Activated naive CD8-positive, alpha-beta T cell (primary cell): Measurements from ENCODE around the gene PLXNA4.
A peak's percentile ranks its signal among the peaks of the same experiment; 100 is the strongest.

Source experiments
- H3K27ac Mint-ChIP-seq: one replicate; pipeline ENCODE4 v1.8.0; 2021; ENCODE audit warnings: mixed read lengths
- H3K27me3 Mint-ChIP-seq: one replicate; pipeline ENCODE4 v1.8.0; 2021; ENCODE audit warnings: mixed read lengths
- H3K36me3 Mint-ChIP-seq: one replicate; pipeline ENCODE4 v1.8.0; 2021; ENCODE audit warnings: mixed read lengths
- H3K4me1 Mint-ChIP-seq: one replicate; pipeline ENCODE4 v1.8.0; 2021; ENCODE audit warnings: low read depth, mixed read lengths
- H3K4me3 Mint-ChIP-seq: one replicate; pipeline ENCODE4 v1.8.0; 2021; ENCODE audit warnings: mild to moderate bottlenecking, mixed read lengths
- H3K9me3 Mint-ChIP-seq: one replicate; pipeline ENCODE4 v1.8.0; 2021; ENCODE audit warnings: low read depth, mixed read lengths

The PLXNA4 gene

GRCh38 chr7:132453826-132454225 lies 122.4 kb downstream of the PLXNA4 start:
- H3K36me3 Mint-ChIP-seq, result no peaks in the 10 kb centered on the region
- no peaks in the 10 kb centered on the region for H3K9me3 Mint-ChIP-seq
- H3K4me1 Mint-ChIP-seq, result peaks cover 61% of the 10 kb centered on the region
- no peak overlapping the region for H3K4me3 Mint-ChIP-seq
- H3K27me3 Mint-ChIP-seq, result no peaks in the 10 kb centered on the region
- H3K27ac Mint-ChIP-seq, result no peak overlapping the region

GRCh38 chr7:132451161-132451560 lies 125.1 kb downstream of the PLXNA4 start:
- Mint-ChIP-seq H3K27me3 (no peaks in the 10 kb centered on the region), H3K4me3 (no peak overlapping the region), H3K27ac (no peak overlapping the region), H3K9me3 (no peaks in the 10 kb centered on the region), H3K4me1 (peaks cover 58% of the 10 kb centered on the region), H3K36me3 (no peaks in the 10 kb centered on the region)

GRCh38 chr7:132450696-132451095 lies 125.6 kb downstream of the PLXNA4 start:
- Mint-ChIP-seq H3K27me3 (no peaks in the 10 kb centered on the region), H3K9me3 (no peaks in the 10 kb centered on the region), H3K36me3 (no peaks in the 10 kb centered on the region), H3K4me3 (no peak overlapping the region), H3K4me1 (peaks cover 58% of the 10 kb centered on the region), H3K27ac (peak overlapping the region; percentile 29)

- Mint-ChIP-seq H3K36me3 (no peaks in the 10 kb centered on the region), H3K9me3 (no peaks in the 10 kb centered on the region), H3K27me3 (no peaks in the 10 kb centered on the region), H3K4me1 (peaks cover 55% of the 10 kb centered on the region), H3K4me3 (no peak overlapping the region), H3K27ac (no peak overlapping the region)
These were observed 126.1 kb downstream of the PLXNA4 start for GRCh38 chr7:132450188-132450587.

- no peaks in the 10 kb centered on the region for H3K9me3 Mint-ChIP-seq
- no peak overlapping the region for H3K27ac Mint-ChIP-seq
- no peaks in the 10 kb centered on the region for H3K36me3 Mint-ChIP-seq
- no peaks in the 10 kb centered on the region for H3K27me3 Mint-ChIP-seq
- no peak overlapping the region for H3K4me3 Mint-ChIP-seq
- peaks cover 40% of the 10 kb centered on the region for H3K4me1 Mint-ChIP-seq
These were observed 129.5 kb downstream of the PLXNA4 start for GRCh38 chr7:132446666-132447278.

GRCh38 chr7:132446260-132446659 lies 130.0 kb downstream of the PLXNA4 start:
- Mint-ChIP-seq H3K4me3 (no peak overlapping the region), H3K27me3 (no peaks in the 10 kb centered on the region), H3K27ac (no peak overlapping the region), H3K4me1 (peaks cover 37% of the 10 kb centered on the region), H3K36me3 (no peaks in the 10 kb centered on the region), H3K9me3 (no peaks in the 10 kb centered on the region)

- Mint-ChIP-seq H3K9me3 (no peaks in the 10 kb centered on the region), H3K4me3 (no peak overlapping the region), H3K27me3 (no peaks in the 10 kb centered on the region), H3K4me1 (peaks cover 28% of the 10 kb centered on the region), H3K36me3 (no peaks in the 10 kb centered on the region), H3K27ac (no peak overlapping the region)
These were observed 132.3 kb downstream of the PLXNA4 start for GRCh38 chr7:132443761-132444520.

- H3K4me1 Mint-ChIP-seq, result peaks cover 44% of the 10 kb centered on the region
These were observed 134.3 kb downstream of the PLXNA4 start for GRCh38 chr7:132441935-132442334.

GRCh38 chr7:132440151-132440550 lies 136.1 kb downstream of the PLXNA4 start:
- Mint-ChIP-seq H3K36me3 (no peaks in the 10 kb centered on the region), H3K4me3 (no peak overlapping the region), H3K27ac (peak overlapping the region; percentile 17), H3K27me3 (no peaks in the 10 kb centered on the region), H3K9me3 (no peaks in the 10 kb centered on the region), H3K4me1 (peaks cover 50% of the 10 kb centered on the region)

More at GRCh38 chr7:132441935-132442334, 134.3 kb downstream of the PLXNA4 start:
- Mint-ChIP-seq H3K27ac (no peak overlapping the region), H3K9me3 (no peaks in the 10 kb centered on the region), H3K4me3 (no peak overlapping the region), H3K36me3 (no peaks in the 10 kb centered on the region), H3K27me3 (no peaks in the 10 kb centered on the region)

GRCh38 chr7:132438926-132439325 lies 137.3 kb downstream of the PLXNA4 start:
- H3K27me3 Mint-ChIP-seq, result no peaks in the 10 kb centered on the region
- H3K9me3 Mint-ChIP-seq, result no peaks in the 10 kb centered on the region
- H3K36me3 Mint-ChIP-seq, result no peaks in the 10 kb centered on the region
- H3K27ac Mint-ChIP-seq, result no peak overlapping the region
- no peak overlapping the region for H3K4me3 Mint-ChIP-seq
- H3K4me1 Mint-ChIP-seq, result peaks cover 57% of the 10 kb centered on the region

- no peaks in the 10 kb centered on the region for H3K36me3 Mint-ChIP-seq
- H3K4me1 Mint-ChIP-seq, result peaks cover 64% of the 10 kb centered on the region
- H3K4me3 Mint-ChIP-seq, result peak overlapping the region; percentile 57
These were observed 138.5 kb downstream of the PLXNA4 start for GRCh38 chr7:132437730-132438129.

GRCh38 chr7:132436121-132436520 lies 140.1 kb downstream of the PLXNA4 start:
- no peaks in the 10 kb centered on the region for H3K27me3 Mint-ChIP-seq
- H3K4me1 Mint-ChIP-seq, result peaks cover 80% of the 10 kb centered on the region

More at GRCh38 chr7:132437730-132438129, 138.5 kb downstream of the PLXNA4 start:
- Mint-ChIP-seq H3K27ac (peak overlapping the region; percentile 62), H3K9me3 (no peaks in the 10 kb centered on the region), H3K27me3 (no peaks in the 10 kb centered on the region)

GRCh38 chr7:132435016-132435990 lies 141.0 kb downstream of the PLXNA4 start:
- H3K4me1 Mint-ChIP-seq, result peaks cover 88% of the 10 kb centered on the region
- H3K27ac Mint-ChIP-seq, result peak overlapping the region; percentile 69
- H3K27me3 Mint-ChIP-seq, result no peaks in the 10 kb centered on the region
- no peaks in the 10 kb centered on the region for H3K9me3 Mint-ChIP-seq
- H3K4me3 Mint-ChIP-seq, result peak overlapping the region; percentile 70
- no peaks in the 10 kb centered on the region for H3K36me3 Mint-ChIP-seq

More at GRCh38 chr7:132436121-132436520, 140.1 kb downstream of the PLXNA4 start:
- no peaks in the 10 kb centered on the region for H3K36me3 Mint-ChIP-seq
- H3K4me3 Mint-ChIP-seq, result no peak overlapping the region
- H3K9me3 Mint-ChIP-seq, result no peaks in the 10 kb centered on the region
- H3K27ac Mint-ChIP-seq, result no peak overlapping the region

GRCh38 chr7:132434041-132434440 lies 142.2 kb downstream of the PLXNA4 start:
- Mint-ChIP-seq H3K4me1 (peaks cover 86% of the 10 kb centered on the region), H3K36me3 (no peaks in the 10 kb centered on the region), H3K27me3 (no peaks in the 10 kb centered on the region), H3K27ac (peak overlapping the region; percentile 41), H3K4me3 (no peak overlapping the region), H3K9me3 (no peaks in the 10 kb centered on the region)

GRCh38 chr7:132433301-132433700 lies 143.0 kb downstream of the PLXNA4 start:
- Mint-ChIP-seq H3K4me1 (peaks cover 89% of the 10 kb centered on the region), H3K9me3 (no peaks in the 10 kb centered on the region), H3K36me3 (no peaks in the 10 kb centered on the region), H3K4me3 (no peak overlapping the region), H3K27ac (peak overlapping the region; percentile 51), H3K27me3 (no peaks in the 10 kb centered on the region)
